ENCODE data around the gene XRRA1.

The XRRA1 gene

GRCh38 chr11:74847395-74847794 is 101.5 kb downstream of the XRRA1 start:
- H3K27me3 ChIP-seq (ENCODE audit: control insufficient read depth, insufficient read depth, low read length): no peaks in the 10 kb centered on the region
- no peak overlapping the region for H3K9ac ChIP-seq (ENCODE audit: low read length)
- H3K9me3 ChIP-seq (ENCODE audit: control insufficient read depth, insufficient read depth, low read depth, low read length): no peaks in the 10 kb centered on the region
- H3K27ac ChIP-seq (ENCODE audit: low read depth, low read length): no peak overlapping the region
- peaks cover 26% of the 10 kb centered on the region for H3K4me1 ChIP-seq (ENCODE audit: control insufficient read depth, insufficient read depth, low read length)
- no peak overlapping the region for H3K4me3 ChIP-seq (ENCODE audit: low read depth, low read length)
- H3K36me3 ChIP-seq (ENCODE audit: control insufficient read depth, insufficient read depth, low read length): peaks cover 49% of the 10 kb centered on the region

GRCh38 chr11:74846770-74847169 is 102.1 kb downstream of the XRRA1 start:
- Histone ChIP-seq H3K9me3 (ENCODE audit: control insufficient read depth, insufficient read depth, low read depth, low read length) (no peaks in the 10 kb centered on the region), H3K36me3 (ENCODE audit: control insufficient read depth, insufficient read depth, low read length) (peaks cover 51% of the 10 kb centered on the region), H3K27me3 (ENCODE audit: control insufficient read depth, insufficient read depth, low read length) (no peaks in the 10 kb centered on the region), H3K4me3 (ENCODE audit: low read depth, low read length) (no peak overlapping the region), H3K9ac (ENCODE audit: low read length) (no peak overlapping the region), H3K27ac (ENCODE audit: low read depth, low read length) (no peak overlapping the region), H3K4me1 (ENCODE audit: control insufficient read depth, insufficient read depth, low read length) (peaks cover 26% of the 10 kb centered on the region)

- Histone ChIP-seq H3K9me3 (ENCODE audit: control insufficient read depth, insufficient read depth, low read depth, low read length) (no peaks in the 10 kb centered on the region), H3K27me3 (ENCODE audit: control insufficient read depth, insufficient read depth, low read length) (no peaks in the 10 kb centered on the region), H3K9ac (ENCODE audit: low read length) (no peak overlapping the region), H3K27ac (ENCODE audit: low read depth, low read length) (no peak overlapping the region), H3K36me3 (ENCODE audit: control insufficient read depth, insufficient read depth, low read length) (peaks cover 49% of the 10 kb centered on the region), H3K4me3 (ENCODE audit: low read depth, low read length) (no peak overlapping the region), H3K4me1 (ENCODE audit: control insufficient read depth, insufficient read depth, low read length) (peaks cover 23% of the 10 kb centered on the region)
Measured at GRCh38 chr11:74845978-74846517, 102.8 kb downstream of the XRRA1 start.

- no peak overlapping the region for H3K4me3 ChIP-seq (ENCODE audit: low read depth, low read length)
- peaks cover 49% of the 10 kb centered on the region for H3K36me3 ChIP-seq (ENCODE audit: control insufficient read depth, insufficient read depth, low read length)
- peaks cover 11% of the 10 kb centered on the region for H3K4me1 ChIP-seq (ENCODE audit: control insufficient read depth, insufficient read depth, low read length)
- H3K9me3 ChIP-seq (ENCODE audit: control insufficient read depth, insufficient read depth, low read depth, low read length): no peaks in the 10 kb centered on the region
- no peak overlapping the region for H3K27ac ChIP-seq (ENCODE audit: low read depth, low read length)
- no peak overlapping the region for H3K9ac ChIP-seq (ENCODE audit: low read length)
- H3K27me3 ChIP-seq (ENCODE audit: control insufficient read depth, insufficient read depth, low read length): no peaks in the 10 kb centered on the region
Measured at GRCh38 chr11:74844865-74845264, 104.0 kb downstream of the XRRA1 start.

- no peak overlapping the region for H3K9ac ChIP-seq (ENCODE audit: low read length)
- H3K27ac ChIP-seq (ENCODE audit: low read depth, low read length): no peak overlapping the region
- no peak overlapping the region for H3K4me3 ChIP-seq (ENCODE audit: low read depth, low read length)
- no peaks in the 10 kb centered on the region for H3K9me3 ChIP-seq (ENCODE audit: control insufficient read depth, insufficient read depth, low read depth, low read length)
- no peaks in the 10 kb centered on the region for H3K27me3 ChIP-seq (ENCODE audit: control insufficient read depth, insufficient read depth, low read length)
- H3K36me3 ChIP-seq (ENCODE audit: control insufficient read depth, insufficient read depth, low read length): peaks cover 49% of the 10 kb centered on the region
- H3K4me1 ChIP-seq (ENCODE audit: control insufficient read depth, insufficient read depth, low read length): peaks cover 3% of the 10 kb centered on the region
Measured at GRCh38 chr11:74844072-74844471, 104.8 kb downstream of the XRRA1 start.

- Histone ChIP-seq H3K9ac (ENCODE audit: low read length) (no peak overlapping the region), H3K27ac (ENCODE audit: low read depth, low read length) (no peak overlapping the region), H3K36me3 (ENCODE audit: control insufficient read depth, insufficient read depth, low read length) (peaks cover 47% of the 10 kb centered on the region), H3K9me3 (ENCODE audit: control insufficient read depth, insufficient read depth, low read depth, low read length) (no peaks in the 10 kb centered on the region), H3K4me3 (ENCODE audit: low read depth, low read length) (no peak overlapping the region), H3K27me3 (ENCODE audit: control insufficient read depth, insufficient read depth, low read length) (no peaks in the 10 kb centered on the region), H3K4me1 (ENCODE audit: control insufficient read depth, insufficient read depth, low read length) (no peaks in the 10 kb centered on the region)
Measured at GRCh38 chr11:74842967-74843366, 105.9 kb downstream of the XRRA1 start.

GRCh38 chr11:74840486-74840885 is 108.4 kb downstream of the XRRA1 start:
- Histone ChIP-seq H3K4me3 (ENCODE audit: low read depth, low read length) (no peak overlapping the region), H3K9me3 (ENCODE audit: control insufficient read depth, insufficient read depth, low read depth, low read length) (no peaks in the 10 kb centered on the region), H3K9ac (ENCODE audit: low read length) (no peak overlapping the region), H3K27ac (ENCODE audit: low read depth, low read length) (no peak overlapping the region), H3K27me3 (ENCODE audit: control insufficient read depth, insufficient read depth, low read length) (no peaks in the 10 kb centered on the region), H3K4me1 (ENCODE audit: control insufficient read depth, insufficient read depth, low read length) (no peaks in the 10 kb centered on the region), H3K36me3 (ENCODE audit: control insufficient read depth, insufficient read depth, low read length) (peaks cover 54% of the 10 kb centered on the region)

GRCh38 chr11:74839971-74840370 is 108.9 kb downstream of the XRRA1 start:
- no peak overlapping the region for H3K27ac ChIP-seq (ENCODE audit: low read depth, low read length)
- H3K4me1 ChIP-seq (ENCODE audit: control insufficient read depth, insufficient read depth, low read length): no peaks in the 10 kb centered on the region
- no peak overlapping the region for H3K9ac ChIP-seq (ENCODE audit: low read length)
- peaks cover 57% of the 10 kb centered on the region for H3K36me3 ChIP-seq (ENCODE audit: control insufficient read depth, insufficient read depth, low read length)
- H3K4me3 ChIP-seq (ENCODE audit: low read depth, low read length): no peak overlapping the region
- no peaks in the 10 kb centered on the region for H3K9me3 ChIP-seq (ENCODE audit: control insufficient read depth, insufficient read depth, low read depth, low read length)
- no peaks in the 10 kb centered on the region for H3K27me3 ChIP-seq (ENCODE audit: control insufficient read depth, insufficient read depth, low read length)

GRCh38 chr11:74839446-74839845 is 109.4 kb downstream of the XRRA1 start:
- no peak overlapping the region for H3K9ac ChIP-seq (ENCODE audit: low read length)
- H3K27ac ChIP-seq (ENCODE audit: low read depth, low read length): no peak overlapping the region
- no peaks in the 10 kb centered on the region for H3K9me3 ChIP-seq (ENCODE audit: control insufficient read depth, insufficient read depth, low read depth, low read length)
- peaks cover 61% of the 10 kb centered on the region for H3K36me3 ChIP-seq (ENCODE audit: control insufficient read depth, insufficient read depth, low read length)
- no peaks in the 10 kb centered on the region for H3K27me3 ChIP-seq (ENCODE audit: control insufficient read depth, insufficient read depth, low read length)
- no peak overlapping the region for H3K4me3 ChIP-seq (ENCODE audit: low read depth, low read length)
- no peaks in the 10 kb centered on the region for H3K4me1 ChIP-seq (ENCODE audit: control insufficient read depth, insufficient read depth, low read length)

GRCh38 chr11:74838188-74838587 is 110.7 kb downstream of the XRRA1 start:
- H3K9ac ChIP-seq (ENCODE audit: low read length): no peak overlapping the region
- no peaks in the 10 kb centered on the region for H3K9me3 ChIP-seq (ENCODE audit: control insufficient read depth, insufficient read depth, low read depth, low read length)
- H3K27me3 ChIP-seq (ENCODE audit: control insufficient read depth, insufficient read depth, low read length): no peaks in the 10 kb centered on the region
- no peak overlapping the region for H3K4me3 ChIP-seq (ENCODE audit: low read depth, low read length)
- peaks cover 51% of the 10 kb centered on the region for H3K36me3 ChIP-seq (ENCODE audit: control insufficient read depth, insufficient read depth, low read length)
- H3K27ac ChIP-seq (ENCODE audit: low read depth, low read length): no peak overlapping the region
- no peaks in the 10 kb centered on the region for H3K4me1 ChIP-seq (ENCODE audit: control insufficient read depth, insufficient read depth, low read length)

GRCh38 chr11:74837191-74837590 is 111.7 kb downstream of the XRRA1 start:
- no peak overlapping the region for H3K4me3 ChIP-seq (ENCODE audit: low read depth, low read length)
- no peak overlapping the region for H3K9ac ChIP-seq (ENCODE audit: low read length)
- H3K27ac ChIP-seq (ENCODE audit: low read depth, low read length): no peak overlapping the region
- H3K27me3 ChIP-seq (ENCODE audit: control insufficient read depth, insufficient read depth, low read length): no peaks in the 10 kb centered on the region
- peaks cover 41% of the 10 kb centered on the region for H3K36me3 ChIP-seq (ENCODE audit: control insufficient read depth, insufficient read depth, low read length)
- no peaks in the 10 kb centered on the region for H3K9me3 ChIP-seq (ENCODE audit: control insufficient read depth, insufficient read depth, low read depth, low read length)
- no peaks in the 10 kb centered on the region for H3K4me1 ChIP-seq (ENCODE audit: control insufficient read depth, insufficient read depth, low read length)

GRCh38 chr11:74826901-74827300 is 122.0 kb downstream of the XRRA1 start:
- peaks cover 30% of the 10 kb centered on the region for H3K36me3 ChIP-seq (ENCODE audit: control insufficient read depth, insufficient read depth, low read length)
- no peak overlapping the region for H3K4me3 ChIP-seq (ENCODE audit: low read depth, low read length)
- no peak overlapping the region for H3K27ac ChIP-seq (ENCODE audit: low read depth, low read length)
- H3K4me1 ChIP-seq (ENCODE audit: control insufficient read depth, insufficient read depth, low read length): no peaks in the 10 kb centered on the region
- H3K9me3 ChIP-seq (ENCODE audit: control insufficient read depth, insufficient read depth, low read depth, low read length): peaks cover 48% of the 10 kb centered on the region
- no peaks in the 10 kb centered on the region for H3K27me3 ChIP-seq (ENCODE audit: control insufficient read depth, insufficient read depth, low read length)
- no peak overlapping the region for H3K9ac ChIP-seq (ENCODE audit: low read length)

All from HUES6 (cell line).